Activated CD8-positive, alpha-beta T cell treated with anti-CD3 and anti-CD28 coated beads for 36 hours (primary cell): Measurements from ENCODE around the gene FASN. TPM values are rescaled to one million over a fixed set of nuclear protein-coding genes. Genes with fewer than 3 reads are reported as not detected.

Source experiments
- ATAC-seq: fragments of 200-7000 bp; cut with Tn5 transposase; one replicate; pipeline ENCODE4 v1.10.0; 2021; ENCODE audit warnings: mild to moderate bottlenecking, moderate library complexity
- CTCF ChIA-PET: fragments of 350-600 bp; sonication (Branson Sonifier 250); formaldehyde crosslinking; loops from one replicate; lab custom pipeline; 2021; ENCODE audit warnings: antibody characterized with exemption; lab: Charles Lee
- POLR2A ChIA-PET: fragments of 350-600 bp; sonication (Branson Sonifier 250); formaldehyde crosslinking; loops from one replicate; lab custom pipeline; 2021; ENCODE audit warnings: antibody characterized with exemption; lab: Charles Lee
- DNase-seq: peaks from one replicate; pipeline ENCODE4 v3.0.0-alpha.2; 2020
- H3K27ac Mint-ChIP-seq: one replicate; pipeline ENCODE4 v1.8.0; 2021; ENCODE audit warnings: mild to moderate bottlenecking, mixed read lengths
- H3K27me3 Mint-ChIP-seq: one replicate; pipeline ENCODE4 v1.8.0; 2021; ENCODE audit warnings: mixed read lengths
- H3K36me3 Mint-ChIP-seq: one replicate; pipeline ENCODE4 v1.8.0; 2021; ENCODE audit warnings: low read depth, mixed read lengths
- H3K4me1 Mint-ChIP-seq: one replicate; pipeline ENCODE4 v1.8.0; 2021; ENCODE audit warnings: low read depth, mixed read lengths
- H3K4me3 Mint-ChIP-seq: one replicate; pipeline ENCODE4 v1.8.0; 2021; ENCODE audit warnings: mild to moderate bottlenecking, moderate library complexity, mixed read lengths
- H3K9me3 Mint-ChIP-seq: one replicate; pipeline ENCODE4 v1.8.0; 2021; ENCODE audit warnings: mixed read lengths
- CTCF ChIP-seq: fragments of 200-600 bp; IDR thresholded peaks from one replicate; pipeline ENCODE4 v1.8.0; 2022; ENCODE audit warnings: antibody characterized with exemption, mild to moderate bottlenecking
- intact Hi-C: fragments of 100-400 bp; cut with micrococcal nuclease; formaldehyde crosslinking; loops from one replicate; pipeline ENCODE4 v1.10.0; 2022
- total RNA-seq, 2 experiments: library from RNA; stranded (reverse); gene quantifications; one replicate each; pipeline ENCODE4 v1.2.3, GENCODE V29; 2021

The FASN gene
- total RNA-seq, 2 experiments from 2014 or later, result 250 to 260 TPM

GRCh38 chr17:82110298-82110697 is 12.3 kb upstream of the FASN start:
- Mint-ChIP-seq H3K27me3 (no peaks in the 10 kb centered on the region), H3K36me3 (peaks cover 1% of the 10 kb centered on the region), H3K4me3 (no peak overlapping the region), H3K27ac (peak overlapping the region; percentile 44), H3K4me1 (peaks cover 22% of the 10 kb centered on the region), H3K9me3 (no peaks in the 10 kb centered on the region)
- peak; percentile 48 for DNase-seq
- no peak for TF ChIP-seq CTCF
- peak; percentile 67 for ATAC-seq
- intact Hi-C loops, result no loop called here
- POLR2A ChIA-PET, result interaction anchor here (0.6 to 1.2 kb wide), 3 partner anchors 12 to 223 kb away, joined by 3 read pairs; no protein-coding TSS in a partner anchor
- CTCF ChIA-PET, result interaction anchor here (1.0 to 1.3 kb wide), 3 partner anchors 9 to 73 kb away, joined by 3 to 4 read pairs (median 3); partner anchors contain the start of gene DCXR

GRCh38 chr17:82108961-82109475 is 11.0 kb upstream of the FASN start:
- TF ChIP-seq CTCF, result no peak
- Mint-ChIP-seq H3K9me3 (no peaks in the 10 kb centered on the region), H3K27ac (no peak overlapping the region), H3K4me1 (peaks cover 26% of the 10 kb centered on the region), H3K4me3 (no peak overlapping the region), H3K27me3 (no peaks in the 10 kb centered on the region), H3K36me3 (peaks cover 1% of the 10 kb centered on the region)
- CTCF ChIA-PET, result interaction anchor here (1.4 to 2.2 kb wide), 2 partner anchors 13 to 43 kb away, joined by 3 to 5 read pairs; no protein-coding TSS in a partner anchor
- POLR2A ChIA-PET, result interaction anchor here (0.6 to 1.3 kb wide), 4 partner anchors 11 to 67 kb away, joined by 3 to 4 read pairs (median 3); partner anchors contain the start of gene DUS1L
- no peak for ATAC-seq
- no peak for DNase-seq
- intact Hi-C loops, result no loop called here

GRCh38 chr17:82108496-82108945 is 10.5 kb upstream of the FASN start:
- POLR2A ChIA-PET, result interaction anchor here (0.7 to 1.3 kb wide), 2 partner anchors 12 to 42 kb away, joined by 3 to 4 read pairs; partner anchors contain the start of gene DUS1L
- no peak for TF ChIP-seq CTCF
- intact Hi-C loops, result no loop called here
- ATAC-seq, result no peak
- Mint-ChIP-seq H3K36me3 (peaks cover 1% of the 10 kb centered on the region), H3K27me3 (no peaks in the 10 kb centered on the region), H3K9me3 (no peaks in the 10 kb centered on the region), H3K27ac (peak overlapping the region; percentile 26), H3K4me3 (no peak overlapping the region), H3K4me1 (peaks cover 26% of the 10 kb centered on the region)
- no peak for DNase-seq
- CTCF ChIA-PET, result interaction anchor here (1.4 to 2.2 kb wide), 2 partner anchors 13 to 42 kb away, joined by 3 to 5 read pairs; no protein-coding TSS in a partner anchor

- Mint-ChIP-seq H3K36me3 (peaks cover 1% of the 10 kb centered on the region), H3K4me3 (no peak overlapping the region), H3K27ac (no peak overlapping the region), H3K4me1 (peaks cover 26% of the 10 kb centered on the region), H3K27me3 (no peaks in the 10 kb centered on the region), H3K9me3 (no peaks in the 10 kb centered on the region)
- POLR2A ChIA-PET, result interaction anchor here (1.3 to 1.9 kb wide), 2 partner anchors 10 to 42 kb away, joined by 4 to 8 read pairs; partner anchors contain the start of genes DUS1L and FASN
- no peak for DNase-seq
- peak; percentile 5 for TF ChIP-seq CTCF
- ATAC-seq, result no peak
- CTCF ChIA-PET, result interaction anchor here (2.2 kb wide), 1 partner anchor 14 kb away, joined by 5 read pairs; no protein-coding TSS in a partner anchor
- intact Hi-C loops, result no loop called here
Observed at GRCh38 chr17:82108038-82108437, 10.0 kb upstream of the FASN start.
